SKM-1 treated with dmso at 0.1 percent for 144 hours (cell line): ENCODE measurements around the gene KIFC1.
"Not testable (repeated sequence)": the region's sequence is repeated elsewhere in the genome, so short reads cannot be mapped to it uniquely, and the experiment has no call there.

ENCODE experiments used
- DNase-seq: peaks from one replicate; lab custom pipeline; 2025; ENCODE audit not compliant: unreplicated experiment; lab: John Stamatoyannopoulos, UW

Gene KIFC1

DNA sequence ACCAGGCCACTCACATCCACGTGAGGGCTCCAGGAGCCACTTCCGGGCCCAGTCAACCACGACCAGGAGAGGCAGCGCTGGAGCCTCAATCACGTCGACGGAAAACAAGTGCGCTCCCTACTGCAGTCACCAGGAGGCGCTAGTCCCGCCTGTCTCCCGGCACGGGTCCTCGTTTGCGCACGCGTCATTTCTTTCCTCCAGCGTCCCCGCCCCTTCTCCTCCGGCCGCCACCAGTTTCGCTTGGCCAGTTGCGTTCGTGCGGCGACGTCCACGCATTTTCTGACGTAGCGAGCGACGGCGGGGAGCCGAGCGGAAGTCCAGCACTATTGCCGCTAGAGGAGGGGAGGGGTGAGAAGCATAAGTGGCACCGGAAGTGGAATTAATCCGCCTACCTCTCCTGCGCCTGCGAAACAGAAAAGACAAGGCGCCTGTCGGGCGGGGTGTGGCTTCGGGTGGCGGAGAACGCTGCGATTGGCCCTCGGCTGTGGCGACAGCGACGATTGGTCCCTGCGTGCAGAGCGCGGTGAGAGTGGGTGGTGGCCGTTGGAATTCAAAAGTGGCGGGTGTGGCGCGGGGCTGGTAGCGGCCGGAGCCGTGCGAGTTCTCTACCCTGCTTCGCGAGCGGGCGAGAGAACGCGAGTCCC, at the start of gene KIFC1:
Gene KIFC1, plus strand, starts transcription at position 546 of the 644 bp plus-strand sequence. CDS start 163 bp downstream, outside the sequence.
- DNase-seq = peak; percentile 99

- DNase-seq = not testable (repeated sequence)
Measured at GRCh38 chr6:33343606-33343952, 48.0 kb upstream of the KIFC1 start.

DNA sequence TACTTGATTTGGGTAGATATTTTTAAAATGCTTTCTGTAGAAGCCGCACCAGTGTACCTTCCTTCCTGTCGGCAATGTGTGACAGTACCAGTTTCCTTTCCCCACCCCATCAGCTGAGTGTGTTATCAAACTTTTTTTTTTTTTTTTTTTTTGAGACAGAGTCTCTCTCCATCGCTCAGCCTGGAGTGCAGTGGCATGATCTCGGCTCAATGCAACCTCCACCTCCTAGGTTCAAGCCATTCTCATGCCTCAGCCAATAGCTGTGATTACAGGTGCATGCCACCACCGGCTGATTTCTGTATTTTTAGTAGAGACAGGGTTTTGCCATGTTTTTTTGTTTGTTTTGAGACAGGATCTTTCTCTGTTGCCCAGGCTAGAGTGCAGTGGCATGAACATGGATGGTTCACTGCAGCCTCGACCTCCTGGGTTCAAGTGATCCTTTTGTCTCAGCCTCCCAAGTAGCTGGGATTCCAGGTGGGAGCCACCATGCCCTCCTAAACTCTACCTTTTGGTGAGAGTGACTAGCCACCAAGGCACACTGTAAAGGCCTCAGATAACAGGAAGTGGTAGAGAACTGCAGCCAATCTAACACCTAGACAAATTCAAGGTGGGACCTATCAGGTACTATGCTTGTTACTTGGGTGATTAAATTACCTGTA, 47.5 kb upstream of the KIFC1 start:
- DNase-seq = no peak

GRCh38 chr6:33344701-33345697, 46.6 kb upstream of the KIFC1 start:
- peak; percentile 58 for DNase-seq

DNA sequence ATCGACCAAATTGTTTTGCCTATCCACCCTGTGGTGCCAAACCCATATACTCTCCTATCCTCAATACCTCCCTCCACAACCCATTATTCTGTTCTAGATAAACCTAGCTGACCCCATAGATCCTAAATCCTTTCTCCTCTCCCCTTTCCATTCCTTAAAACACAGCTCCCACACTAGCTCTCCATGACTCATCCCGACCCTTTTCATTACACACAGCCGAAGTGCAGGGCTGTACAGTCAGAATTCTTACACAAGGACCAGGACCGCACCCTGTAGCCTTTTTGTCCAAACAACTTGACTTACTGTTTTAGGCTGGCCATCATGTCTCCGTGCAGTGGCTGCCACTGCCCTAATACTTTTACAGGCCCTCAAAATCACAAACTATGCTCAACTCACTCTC, 44.7 kb upstream of the KIFC1 start:
- DNase-seq = not testable (repeated sequence)

- no peak for DNase-seq
Measured at GRCh38 chr6:33347816-33348215, 43.8 kb upstream of the KIFC1 start.

GRCh38 chr6:33355860-33356259, 35.8 kb upstream of the KIFC1 start:
- not testable (repeated sequence) for DNase-seq

DNA sequence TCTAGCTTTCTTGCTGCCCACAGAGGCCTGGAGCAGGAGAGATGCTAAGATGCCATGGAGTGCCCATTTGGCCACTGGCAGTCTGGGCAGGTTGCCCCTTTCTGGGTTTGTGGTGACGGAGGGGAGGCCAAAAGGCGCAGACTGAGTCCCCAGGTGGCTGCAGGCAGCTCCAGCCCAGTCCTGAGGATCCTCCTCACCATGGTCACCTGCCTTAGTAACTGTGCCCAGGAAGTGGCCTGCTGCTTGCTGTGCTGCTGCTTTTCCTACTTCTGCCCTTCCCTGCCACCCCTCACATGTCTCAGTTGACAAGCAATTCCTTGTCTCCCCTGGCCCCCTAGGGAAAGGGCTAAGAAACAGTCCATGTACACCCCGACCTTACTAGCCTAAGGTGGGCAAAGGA, 35.3 kb upstream of the KIFC1 start:
- no peak for DNase-seq

- not testable (repeated sequence) for DNase-seq
Measured at GRCh38 chr6:33357160-33357871, 34.3 kb upstream of the KIFC1 start.

- no peak for DNase-seq
Measured at GRCh38 chr6:33359331-33359730, 32.3 kb upstream of the KIFC1 start.

GRCh38 chr6:33363486-33363885, 28.1 kb upstream of the KIFC1 start:
- not testable (repeated sequence) for DNase-seq

DNA sequence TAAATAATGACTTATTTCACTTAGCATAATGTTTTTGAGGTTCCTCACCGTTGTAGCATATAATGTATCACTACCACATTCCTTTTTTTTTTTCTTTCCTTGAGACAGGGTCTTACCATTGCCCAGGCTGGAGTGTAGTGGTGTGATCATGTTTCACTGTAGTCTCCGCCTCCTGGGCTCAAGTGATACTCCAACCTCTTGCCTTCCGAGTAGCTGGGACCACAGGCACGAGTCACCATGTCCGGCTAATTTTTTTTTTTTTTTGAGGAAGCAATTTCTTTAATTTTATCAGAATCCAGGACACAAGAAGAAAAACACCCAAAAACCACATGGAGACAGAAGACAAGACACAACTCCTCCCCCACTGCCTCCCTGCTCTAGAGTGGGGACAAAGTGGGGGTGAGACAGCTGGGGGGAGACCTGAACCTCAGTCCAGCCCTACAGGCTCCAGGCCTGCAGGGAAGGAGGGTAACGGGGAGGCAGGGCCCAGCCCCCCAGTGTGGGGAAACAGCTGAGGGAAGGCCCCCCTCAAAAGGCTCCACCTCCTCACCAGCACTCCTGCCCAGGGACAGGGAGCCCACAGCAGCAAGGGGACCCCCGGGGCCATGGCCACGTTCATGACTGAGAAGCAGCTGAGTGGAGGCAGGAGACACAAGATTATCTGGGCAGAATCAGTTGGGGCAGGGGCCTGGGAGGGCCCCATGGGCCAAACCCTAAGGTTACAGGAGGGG, 27.0 kb upstream of the KIFC1 start:
- DNase-seq = not testable (repeated sequence)

- not testable (repeated sequence) for DNase-seq
Measured at GRCh38 chr6:33365206-33365971, 26.2 kb upstream of the KIFC1 start.

GRCh38 chr6:33367009-33367714, 24.5 kb upstream of the KIFC1 start:
- DNase-seq = no peak

GRCh38 chr6:33367715-33368025, 24.0 kb upstream of the KIFC1 start:
- DNase-seq = not testable (repeated sequence)

DNA sequence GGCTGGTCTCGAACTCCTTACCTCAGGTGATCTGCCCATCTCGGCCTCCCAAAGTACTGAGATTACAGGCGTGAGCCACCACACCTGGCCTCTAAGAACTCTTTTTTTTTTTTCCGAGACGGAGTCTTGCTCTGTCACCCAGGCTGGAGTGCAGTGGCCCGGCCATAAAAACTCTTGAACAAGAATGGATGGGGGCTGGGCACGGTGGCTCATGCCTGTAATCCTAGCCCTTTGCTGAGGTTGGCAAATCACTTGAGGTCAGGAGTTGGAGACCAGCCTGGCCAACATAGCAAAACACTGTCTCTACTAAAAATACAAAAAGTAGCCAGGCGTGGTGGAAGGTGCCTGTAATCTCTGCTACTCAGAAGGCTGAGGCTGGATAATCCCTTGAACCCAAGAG, 19.7 kb upstream of the KIFC1 start:
- not testable (repeated sequence) for DNase-seq

- DNase-seq = no peak
Measured at GRCh38 chr6:33372526-33373123, 19.0 kb upstream of the KIFC1 start.
